ENCODE data around the gene PCGF3.
"Not testable (repeated sequence)": the region's sequence is repeated elsewhere in the genome, so short reads cannot be mapped to it uniquely, and the experiment has no call there.

The PCGF3 gene

GRCh38 chr4:668219-668618 lies 37.4 kb upstream of the PCGF3 start:
- not testable (repeated sequence) for DNase-seq

GRCh38 chr4:669806-670559 lies 35.6 kb upstream of the PCGF3 start:
- DNase-seq = not testable (repeated sequence)

GRCh38 chr4:671769-672168 lies 33.9 kb upstream of the PCGF3 start:
- no peak for DNase-seq

DNA sequence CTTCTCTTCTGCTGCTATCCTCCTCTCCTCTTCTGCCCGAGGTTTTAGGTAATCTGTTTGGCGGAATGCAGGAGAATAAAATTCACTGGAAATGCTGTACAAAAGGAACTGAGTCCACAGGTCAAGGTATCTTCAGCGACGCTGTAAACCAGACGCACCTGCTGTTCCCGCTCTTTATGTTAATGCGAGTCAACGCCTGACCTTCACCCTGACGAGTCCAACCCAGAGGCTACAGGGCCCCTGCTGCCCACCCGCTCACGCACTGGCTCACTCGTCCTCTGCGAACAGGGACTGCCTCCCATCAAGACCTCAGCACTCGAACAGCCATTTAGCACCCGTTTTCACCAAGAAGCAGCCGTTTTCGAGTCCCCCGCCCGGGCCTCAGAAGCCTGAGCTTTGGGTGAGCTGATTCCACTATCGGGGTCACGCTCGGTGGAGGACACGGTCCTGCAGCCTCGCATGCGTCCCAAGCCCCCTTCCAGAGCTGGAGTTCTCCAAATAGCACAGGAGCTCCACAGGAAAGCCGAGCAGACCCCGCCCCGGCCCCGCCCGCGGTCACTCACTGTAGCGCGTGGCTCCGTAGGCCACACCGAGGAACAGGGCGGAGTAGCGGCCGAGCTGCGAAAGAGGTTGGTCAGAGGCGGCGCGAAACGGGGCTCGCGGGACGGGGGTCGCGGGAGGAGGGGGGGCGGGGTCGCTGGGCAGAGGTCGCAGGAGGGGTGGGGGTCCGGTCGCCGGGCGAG lies 32.1 kb upstream of the PCGF3 start:
- no peak for DNase-seq

DNA sequence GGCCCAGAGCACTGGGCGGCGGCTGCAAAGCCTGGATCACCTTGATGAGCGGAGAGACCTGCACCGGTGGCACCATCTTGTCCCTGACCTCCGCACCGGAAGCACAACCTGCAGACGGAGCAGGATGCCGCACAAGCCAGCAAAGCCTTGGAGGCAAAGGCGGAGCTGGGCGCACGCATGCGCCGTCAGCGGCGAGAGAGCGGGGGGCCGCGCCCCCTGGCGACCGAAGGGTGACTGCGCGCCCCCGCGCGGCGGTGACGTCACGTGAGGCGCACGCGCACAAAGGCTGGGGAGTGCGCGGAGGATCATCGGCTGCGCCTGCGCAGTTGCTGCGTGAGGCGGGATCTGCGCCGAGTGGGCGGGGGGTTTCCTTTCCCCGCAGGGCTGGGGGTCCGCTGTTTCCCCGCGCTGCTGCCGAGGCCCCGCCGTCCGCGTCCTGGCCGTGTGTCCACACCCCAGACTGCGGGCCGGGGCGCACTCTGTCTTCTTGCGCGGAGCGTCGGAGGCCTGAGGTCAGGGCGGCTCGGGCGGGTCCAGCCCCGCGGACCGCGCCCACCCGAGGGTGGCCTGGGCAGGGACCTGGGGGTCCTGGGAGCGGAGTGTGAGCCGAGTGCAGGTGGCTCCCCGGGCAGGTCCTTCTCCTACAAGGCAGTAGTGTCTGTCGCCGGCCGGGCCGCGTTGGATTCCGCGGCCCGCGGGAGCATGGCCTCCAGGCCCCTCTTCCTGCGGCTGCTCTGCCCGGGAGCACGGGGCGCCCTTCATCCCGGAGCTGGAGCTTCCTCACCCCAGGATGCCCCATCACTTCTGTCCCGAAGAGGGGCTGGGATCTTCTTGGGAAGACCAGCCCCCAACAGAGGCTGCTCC lies 31.2 kb upstream of the PCGF3 start, which contains the start of the genes ATP5ME and MYL5:
TSS of gene ATP5ME (minus strand) at position 105 of the 864 bp plus-strand sequence. CDS start at position 76, 29 bp downstream.
TSS of gene MYL5 (plus strand) at position 371 of the 864 bp plus-strand sequence. CDS start 3,485 bp downstream, outside the sequence.
- DNase-seq = peak; percentile 51

DNA sequence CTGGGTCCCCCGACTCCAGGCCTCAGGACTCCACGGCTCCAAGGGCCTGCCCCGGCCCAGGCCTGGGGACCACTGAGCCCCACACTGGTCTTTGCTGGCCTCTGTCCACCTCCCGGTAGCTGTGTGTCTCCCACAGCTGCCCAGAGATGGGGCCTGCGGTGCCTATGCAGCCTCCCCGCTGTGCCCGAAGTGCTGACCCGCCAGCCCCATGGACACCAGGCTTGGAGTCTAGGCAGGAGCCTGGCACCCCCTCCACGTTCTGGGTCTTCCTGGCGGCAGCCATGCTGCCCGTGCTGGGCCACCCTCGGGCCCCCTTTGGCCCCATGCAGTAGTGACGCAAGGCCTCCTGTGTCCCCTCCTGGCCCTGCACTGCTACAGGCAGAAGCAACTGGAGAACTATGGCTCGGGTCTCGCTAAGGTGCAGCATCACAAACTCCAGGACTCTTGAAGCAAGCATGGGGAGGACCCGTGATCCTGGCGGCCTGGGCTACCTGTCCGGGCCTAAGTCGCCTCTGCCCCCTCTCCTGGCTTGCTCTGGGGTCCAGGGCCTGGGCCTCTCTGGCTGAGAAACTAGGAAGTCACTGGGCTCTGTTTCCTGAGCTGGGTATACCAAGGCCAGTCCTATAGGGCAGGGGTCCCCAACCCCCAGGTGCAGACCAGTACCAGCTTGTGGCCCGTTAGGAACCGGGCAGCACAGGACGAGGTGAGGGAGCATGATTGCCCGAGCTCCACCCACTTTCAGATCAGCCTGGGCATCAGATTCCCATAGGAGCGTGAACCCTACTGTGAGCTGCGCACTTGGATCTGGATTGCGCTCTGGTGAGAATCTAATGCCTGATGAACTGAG lies 30.4 kb upstream of the PCGF3 start:
- no peak for DNase-seq

GRCh38 chr4:675980-676870 lies 29.4 kb upstream of the PCGF3 start:
- DNase-seq = no peak

DNA sequence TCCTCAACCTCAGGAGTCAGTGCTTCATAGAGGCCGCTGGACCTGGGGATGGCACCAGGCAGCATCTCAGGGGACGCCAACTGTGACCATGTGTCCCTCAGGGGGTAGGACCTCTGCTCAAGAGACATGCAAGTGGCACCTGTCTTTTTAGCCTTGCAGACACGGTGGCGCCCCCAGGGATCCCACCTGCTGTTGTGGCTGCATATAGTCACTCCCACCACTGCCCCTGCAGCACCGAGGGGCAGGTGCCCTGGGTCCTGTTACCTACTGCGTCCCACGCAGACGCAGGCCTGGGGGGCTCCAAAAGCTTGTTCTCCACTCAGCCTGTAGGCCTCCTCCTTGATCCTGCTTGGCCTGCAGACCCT lies 28.8 kb upstream of the PCGF3 start:
- no peak for DNase-seq

GRCh38 chr4:677431-678293 lies 28.0 kb upstream of the PCGF3 start:
- no peak for DNase-seq

DNA sequence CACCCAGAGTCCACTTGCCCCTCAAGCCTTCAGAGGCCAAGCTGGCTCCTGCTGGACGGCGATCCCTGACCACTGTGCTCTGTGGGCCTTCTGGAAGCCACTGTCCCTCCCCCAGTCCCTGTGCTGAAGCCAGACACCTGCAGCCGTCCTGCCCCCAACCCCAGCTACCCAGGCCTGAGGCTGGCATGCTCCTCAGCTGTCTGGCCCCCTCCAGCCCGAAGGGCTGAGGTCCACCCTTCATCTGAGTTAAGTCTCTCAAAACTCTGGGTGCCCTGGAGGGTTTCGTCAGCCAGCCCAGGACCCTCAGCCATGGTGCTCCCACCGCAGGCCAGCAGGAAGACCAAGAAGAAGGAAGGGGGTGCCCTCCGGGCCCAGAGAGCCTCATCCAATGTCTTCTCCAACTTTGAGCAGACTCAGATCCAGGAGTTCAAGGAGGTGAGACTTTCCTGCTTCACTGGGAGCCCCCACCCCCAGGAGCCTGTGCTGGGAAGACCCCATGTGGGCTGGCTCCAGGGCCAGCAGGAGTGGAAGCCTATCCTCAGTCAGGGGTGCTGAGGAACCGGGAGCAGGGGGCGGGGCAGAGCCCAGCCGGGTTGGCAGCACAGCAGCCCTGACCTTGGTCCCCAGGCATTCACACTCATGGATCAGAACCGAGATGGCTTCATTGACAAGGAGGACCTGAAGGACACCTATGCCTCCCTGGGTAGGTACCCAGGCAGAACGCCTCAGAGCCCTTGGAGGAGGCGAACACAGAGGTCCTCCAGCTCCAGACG lies 27.1 kb upstream of the PCGF3 start:
- no peak for DNase-seq

GRCh38 chr4:679104-679481 lies 26.5 kb upstream of the PCGF3 start:
- DNase-seq = no peak

GRCh38 chr4:679629-680028 lies 26.0 kb upstream of the PCGF3 start:
- no peak for DNase-seq

DNA sequence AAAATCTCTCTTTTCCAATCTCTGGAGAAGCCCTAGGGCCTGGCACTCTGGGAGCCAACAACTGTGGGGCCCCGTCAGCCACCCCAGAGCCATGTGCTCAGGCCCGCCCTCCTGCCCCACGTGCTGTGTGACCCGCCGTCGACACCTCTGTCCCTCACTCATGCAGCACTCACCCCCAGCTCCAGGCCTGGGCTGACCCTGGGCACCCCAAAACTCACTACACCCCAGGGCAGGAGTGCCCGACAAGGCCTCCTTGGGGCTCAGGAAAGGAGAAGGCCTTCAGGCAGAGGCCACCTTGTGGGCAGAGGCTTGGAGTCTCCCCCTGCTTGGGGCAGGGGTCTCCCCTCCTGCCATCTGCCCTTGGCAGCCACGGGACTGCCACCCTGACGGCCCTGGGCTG lies 25.5 kb upstream of the PCGF3 start:
- no peak for DNase-seq

DNA sequence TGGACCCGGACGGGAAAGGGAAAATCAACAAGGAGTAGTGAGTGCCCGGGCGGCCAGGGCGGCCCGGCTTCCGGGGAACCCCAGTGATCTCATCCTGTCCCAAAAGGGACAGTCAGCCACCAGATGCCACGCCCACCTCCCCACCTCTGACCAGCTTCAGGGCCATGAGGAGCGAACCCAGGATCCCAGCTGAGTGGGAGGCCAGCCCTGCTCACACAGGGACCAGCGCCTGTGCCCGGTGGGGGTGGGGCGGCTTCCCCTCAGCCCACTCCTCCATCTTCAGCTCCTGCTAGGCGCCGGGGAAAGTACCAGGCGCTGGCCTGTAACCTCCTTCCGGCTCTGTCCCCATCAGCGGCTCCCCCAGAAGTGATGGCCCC lies 25.1 kb upstream of the PCGF3 start:
- no peak for DNase-seq

DNA sequence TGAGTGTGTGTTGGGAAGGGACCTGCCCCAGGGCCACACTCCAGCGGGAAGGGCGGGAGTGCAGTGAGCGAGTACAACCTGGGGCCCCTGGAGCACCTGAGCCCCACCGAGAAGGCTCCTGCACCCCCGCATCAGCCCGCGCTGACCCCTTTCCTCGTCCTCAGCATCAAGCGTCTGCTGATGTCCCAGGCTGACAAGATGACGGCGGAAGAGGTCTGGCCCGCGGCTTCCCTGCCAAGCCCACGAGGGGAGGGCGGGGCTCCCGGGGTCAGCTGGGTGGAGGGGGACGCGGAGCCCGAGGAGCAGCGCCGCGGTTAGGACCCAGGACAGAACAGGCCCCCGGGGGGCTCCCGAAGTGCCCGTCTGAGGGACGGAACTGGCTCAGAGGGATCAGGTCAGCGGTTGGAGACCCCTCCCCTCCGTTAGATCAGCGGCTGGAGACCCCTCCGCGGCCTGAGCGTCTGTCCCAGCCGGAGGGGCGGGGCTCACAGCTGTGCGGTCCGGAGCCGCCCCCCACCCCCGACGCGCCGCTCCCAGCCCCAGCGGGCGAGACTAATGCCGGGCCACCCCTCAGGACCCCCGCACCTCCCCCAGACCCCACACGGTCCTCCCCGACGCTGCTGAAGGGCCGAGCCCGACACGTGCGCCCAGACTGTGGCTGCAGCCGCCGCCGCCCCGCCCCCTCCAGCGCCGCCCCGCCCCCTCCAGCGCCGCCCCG lies 24.5 kb upstream of the PCGF3 start:
- DNase-seq = no peak

GRCh38 chr4:681736-682451 lies 23.7 kb upstream of the PCGF3 start:
- DNase-seq = no peak

DNA sequence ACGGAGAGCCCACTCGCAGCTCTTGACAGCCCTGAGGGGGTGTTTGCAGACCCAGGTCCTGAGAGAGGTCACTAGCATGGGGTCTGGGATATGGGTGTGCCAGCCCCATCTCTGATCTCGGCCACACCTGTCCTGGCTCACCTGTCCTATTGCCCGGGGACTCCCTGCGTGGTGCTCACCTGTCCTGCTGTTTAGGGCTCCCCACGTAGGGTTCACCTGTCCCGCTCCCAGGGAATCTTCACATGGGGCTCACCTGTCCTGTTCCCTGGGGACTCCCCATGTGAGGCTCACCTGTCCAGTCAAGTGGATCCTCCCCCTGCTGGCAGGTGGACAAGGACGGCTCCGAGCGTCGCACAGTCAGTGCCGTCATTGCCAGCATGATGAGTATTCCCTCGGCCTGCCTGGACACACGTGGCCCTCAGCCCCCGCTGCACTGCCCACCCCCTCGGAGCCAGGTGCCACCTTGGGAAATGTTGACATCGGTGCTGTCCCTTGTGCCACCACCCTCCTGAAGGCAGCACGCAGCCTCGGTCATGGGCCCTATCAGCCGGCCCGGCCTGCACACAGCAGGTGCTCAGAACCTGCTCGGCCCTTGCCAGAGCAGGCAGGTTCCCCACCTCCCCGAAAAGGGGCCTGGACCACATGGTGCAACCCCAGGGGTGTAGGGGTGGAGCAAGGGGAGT lies 23.0 kb upstream of the PCGF3 start:
- no peak for DNase-seq
